Vagina (tissue), 2 donors: Measurements from ENCODE around the gene ADGRG7.

Experiments
- CTCF ChIP-seq, 3 experiments: fragments of 450-650 bp in 2 of 3; fragments of 200-600 bp in 1 of 3; sonication (generic) in 1 of 3; IDR thresholded peaks; one replicate each; pipeline ENCODE4 v1.5.1; 2017 to 2019; ENCODE audit warnings: antibody characterized with exemption in 3 of 3, mild to moderate bottlenecking in 2 of 3, moderate library complexity in 2 of 3
- POLR2A ChIP-seq, 2 donors: fragments of 450-650 bp; IDR thresholded peaks; one replicate each; pipeline ENCODE4 v1.6.1; 2017; ENCODE audit warnings: antibody characterized with exemption in 2 of 2, mild to moderate bottlenecking in 2 of 2, moderate library complexity in 2 of 2
- POLR2AphosphoS5 ChIP-seq, 2 donors: sonication (generic); formaldehyde crosslinking; IDR thresholded peaks; one replicate each; pipeline ENCODE4 v1.9.0; 2017; ENCODE audit warnings: antibody characterized with exemption in 2 of 2, mild to moderate bottlenecking in 2 of 2, low read depth in 1 of 2; ENCODE audit not compliant: insufficient read depth in 1 of 2

- TF ChIP-seq CTCF (IDR thresholded peaks at IDR 0.05) = no peak
- no peak for TF ChIP-seq POLR2A (IDR thresholded peaks at IDR 0.05)
- peak in 1 of 2 donors; percentile 8 for TF ChIP-seq POLR2AphosphoS5 (IDR thresholded peaks at IDR 0.05; ENCODE audit: insufficient read depth in 1 of 2, low read depth in 1 of 2)
These were observed 97.0 kb downstream of the ADGRG7 start for GRCh38 chr3:100706365-100706764.
